Ramos (cell line): Measurements from ENCODE around the gene PALLD.

ENCODE experiments used
- in situ Hi-C: fragments of 300-500 bp; cut with MboI; formaldehyde crosslinking; loops from one replicate; pipeline ENCODE4 v1.14.3; 2022; ENCODE audit warnings: low sequenced_read_pairs; ENCODE audit not compliant: unreplicated experiment

PALLD gene

DNA sequence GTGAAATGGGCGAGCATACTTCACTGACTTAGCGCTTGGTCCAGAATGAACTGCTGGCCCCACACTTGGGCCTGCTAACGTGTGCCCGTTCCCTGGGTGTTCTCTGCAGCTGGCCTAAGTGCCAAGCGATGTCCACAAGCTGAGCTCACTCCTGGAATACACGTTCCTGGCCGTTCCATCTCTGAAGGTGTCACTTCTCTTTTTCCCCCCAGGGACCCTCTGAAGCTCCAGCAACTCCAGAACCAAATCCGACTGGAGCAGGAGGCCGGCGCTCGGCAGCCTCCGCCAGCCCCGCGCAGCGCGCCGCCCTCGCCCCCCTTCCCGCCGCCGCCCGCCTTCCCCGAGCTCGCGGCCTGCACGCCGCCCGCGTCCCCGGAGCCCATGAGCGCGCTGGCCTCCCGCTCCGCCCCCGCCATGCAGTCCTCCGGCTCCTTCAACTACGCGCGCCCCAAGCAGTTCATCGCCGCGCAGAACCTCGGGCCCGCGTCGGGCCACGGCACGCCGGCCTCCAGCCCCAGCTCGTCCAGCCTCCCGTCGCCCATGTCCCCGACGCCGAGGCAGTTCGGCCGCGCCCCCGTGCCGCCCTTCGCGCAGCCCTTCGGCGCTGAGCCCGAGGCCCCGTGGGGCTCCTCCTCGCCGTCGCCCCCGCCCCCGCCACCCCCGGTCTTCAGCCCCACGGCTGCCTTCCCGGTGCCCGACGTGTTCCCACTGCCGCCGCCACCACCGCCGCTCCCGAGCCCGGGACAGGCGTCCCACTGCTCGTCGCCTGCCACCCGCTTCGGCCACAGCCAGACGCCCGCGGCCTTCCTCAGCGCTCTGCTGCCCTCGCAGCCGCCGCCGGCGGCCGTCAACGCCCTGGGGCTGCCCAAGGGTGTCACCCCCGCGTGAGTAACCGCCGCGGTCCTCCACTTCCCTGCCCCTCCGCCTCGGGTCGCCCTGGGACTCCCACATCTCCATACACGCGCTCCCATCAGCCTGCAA lies 380.9 kb downstream of the PALLD start:
- in situ Hi-C loops, result no loop called here

DNA sequence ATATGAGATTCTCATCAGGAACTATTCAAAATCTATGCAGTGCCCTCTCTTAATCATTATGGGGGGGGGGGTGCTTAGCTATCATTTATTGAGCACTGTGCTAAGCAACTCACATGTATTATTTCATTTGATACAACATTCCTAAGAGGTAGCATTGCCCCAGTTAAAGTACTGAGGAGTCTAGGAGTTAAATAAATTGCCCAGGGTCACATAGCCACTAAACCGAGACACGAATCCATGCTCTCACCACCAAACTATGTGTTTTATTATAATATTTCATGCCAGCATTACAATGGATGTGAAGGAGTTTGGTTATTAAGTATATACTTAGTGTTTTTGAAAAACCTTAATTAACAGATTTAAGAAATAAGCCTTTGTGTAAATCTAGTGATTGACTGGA lies 381.8 kb downstream of the PALLD start:
- in situ Hi-C loops, result no loop called here

DNA sequence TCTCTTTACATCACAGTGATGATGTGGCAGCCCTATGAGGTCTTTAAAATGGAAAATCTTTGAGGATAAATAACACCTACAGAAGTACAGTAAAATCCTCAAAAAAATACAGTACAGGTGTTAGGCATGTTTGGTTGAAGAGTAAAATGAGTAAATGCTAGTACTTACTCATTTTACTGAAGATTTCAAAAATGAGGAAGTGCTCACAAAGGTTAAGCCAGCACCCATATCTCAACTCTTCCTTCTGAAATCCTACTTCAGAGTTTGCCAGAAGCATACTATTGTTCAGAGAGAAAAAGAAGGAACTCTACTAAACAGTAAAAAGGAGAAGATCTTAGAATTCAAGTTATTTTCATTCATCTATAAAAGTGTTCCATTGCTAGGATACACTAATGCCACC lies 382.3 kb downstream of the PALLD start:
- in situ Hi-C loops, result no loop called here

DNA sequence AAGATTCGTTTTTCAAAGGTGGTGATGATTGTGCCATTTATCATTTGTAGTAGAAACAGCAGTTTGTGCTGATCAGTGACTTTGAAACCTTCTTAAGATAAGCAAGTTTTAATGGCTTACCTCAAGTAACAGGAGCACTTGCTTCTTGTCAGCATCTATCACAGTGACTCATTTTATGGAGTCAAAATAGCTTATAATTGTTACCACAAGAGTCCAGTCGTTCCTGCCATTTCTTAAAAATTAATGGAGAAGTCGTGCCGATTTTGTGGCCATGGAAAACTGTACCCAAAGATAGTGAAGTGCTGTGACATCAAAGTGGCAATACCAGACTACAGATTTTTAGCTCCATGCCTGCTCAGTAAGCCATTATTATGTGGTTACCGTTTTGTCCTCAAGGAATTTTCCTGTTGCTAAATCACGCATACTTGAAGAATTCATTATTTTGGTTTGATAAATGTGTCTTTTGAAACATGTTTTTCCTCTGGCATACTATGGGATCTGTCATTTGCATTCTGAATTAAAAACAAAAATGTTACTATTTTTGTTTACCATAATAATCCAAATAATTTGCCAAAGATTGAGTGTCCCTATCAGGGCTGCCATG lies 383.3 kb downstream of the PALLD start:
- in situ Hi-C loops, result no loop called here

DNA sequence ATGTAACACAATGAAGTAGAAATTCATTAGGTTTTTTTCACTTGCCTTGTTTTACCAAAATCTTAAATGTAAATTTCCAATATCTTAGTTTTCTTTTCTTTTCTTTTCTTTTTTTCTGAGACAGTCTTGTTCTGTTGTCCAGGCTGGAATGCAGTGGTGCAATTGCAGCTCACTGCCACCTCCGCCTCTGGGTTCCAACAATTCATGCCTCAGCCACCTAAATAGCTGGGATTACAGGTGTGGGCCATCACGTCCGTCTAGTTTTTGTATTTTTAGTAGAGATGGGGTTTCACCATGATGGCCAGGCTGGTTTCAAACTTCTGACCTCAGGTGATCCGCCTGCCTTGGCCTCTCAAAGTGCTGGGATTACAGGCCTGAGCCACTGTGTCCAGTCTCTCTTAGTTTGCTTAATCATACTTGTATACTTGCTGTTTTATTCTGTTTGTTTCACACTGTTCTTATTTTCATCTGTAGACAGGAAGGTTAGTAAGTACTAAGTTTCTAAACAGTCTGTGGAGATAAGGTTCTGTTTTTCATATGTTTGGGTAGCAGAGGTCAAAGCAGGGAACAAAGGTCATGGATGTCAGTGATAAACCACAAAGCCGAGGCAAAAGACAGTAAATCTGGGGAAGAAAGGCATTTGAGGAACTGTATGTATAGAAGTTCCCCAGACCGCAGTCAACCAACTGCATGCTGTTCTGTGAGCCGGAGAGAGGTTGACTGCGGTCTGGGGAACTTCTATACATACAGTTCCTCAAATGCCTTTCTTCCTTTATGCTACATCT lies 384.2 kb downstream of the PALLD start:
- in situ Hi-C loops, result no loop called here

DNA sequence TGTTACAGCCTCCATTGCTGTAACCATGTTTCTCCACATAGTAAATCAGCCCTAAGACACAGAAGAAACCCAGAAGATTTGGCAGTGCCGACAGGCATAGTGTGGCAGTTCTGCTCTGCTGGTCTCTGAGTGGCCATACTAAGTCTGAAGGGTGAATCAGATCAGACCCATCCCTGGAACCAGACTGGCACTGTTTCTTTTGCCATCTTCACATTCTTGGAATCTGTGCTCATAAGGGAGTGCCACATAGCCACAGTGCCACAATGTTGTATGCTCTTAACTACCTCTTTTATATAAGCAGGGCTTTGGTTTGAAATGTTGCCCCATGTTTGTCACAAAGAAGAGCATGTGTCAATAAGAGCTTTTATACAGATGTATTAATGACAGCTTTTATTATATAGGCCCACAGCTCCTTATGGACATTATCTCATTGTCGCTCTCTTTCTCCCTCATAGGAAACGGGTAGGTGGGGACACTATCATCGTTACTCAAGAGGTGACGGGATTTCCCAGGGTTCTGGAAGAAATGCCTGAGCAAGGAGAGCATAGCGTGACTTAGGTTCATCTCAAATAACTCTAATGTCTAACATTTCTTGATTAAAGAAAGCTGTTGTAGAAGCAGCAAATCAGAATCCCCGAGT lies 385.0 kb downstream of the PALLD start:
- in situ Hi-C loops, result no loop called here

DNA sequence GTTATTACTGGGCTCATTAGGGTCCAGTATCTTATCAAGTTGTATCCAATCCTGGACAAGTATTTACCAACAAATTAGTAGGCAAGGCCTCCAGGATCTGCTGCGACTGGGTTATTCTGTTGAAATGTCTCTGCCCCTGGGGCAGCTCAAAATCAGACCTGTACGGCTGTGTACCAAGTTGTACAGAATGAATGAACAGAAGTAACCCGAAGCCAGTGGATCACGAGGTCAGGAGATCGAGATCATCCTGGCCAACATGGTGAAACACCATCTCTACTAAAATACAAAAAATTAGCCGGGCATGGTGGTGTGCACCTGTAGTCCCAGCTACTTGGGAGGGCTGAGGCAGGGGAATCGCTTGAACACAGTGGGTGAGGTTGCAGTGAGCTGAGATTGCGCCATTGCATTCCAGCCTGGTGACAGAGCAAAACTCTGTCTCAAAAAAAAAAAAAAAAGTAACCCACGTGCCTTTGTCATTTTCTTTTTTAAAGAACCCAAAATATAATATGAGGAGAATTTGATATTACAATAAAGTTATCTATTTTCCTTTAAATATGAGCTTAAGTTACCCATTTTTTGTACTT lies 385.9 kb downstream of the PALLD start:
- in situ Hi-C loops, result no loop called here

DNA sequence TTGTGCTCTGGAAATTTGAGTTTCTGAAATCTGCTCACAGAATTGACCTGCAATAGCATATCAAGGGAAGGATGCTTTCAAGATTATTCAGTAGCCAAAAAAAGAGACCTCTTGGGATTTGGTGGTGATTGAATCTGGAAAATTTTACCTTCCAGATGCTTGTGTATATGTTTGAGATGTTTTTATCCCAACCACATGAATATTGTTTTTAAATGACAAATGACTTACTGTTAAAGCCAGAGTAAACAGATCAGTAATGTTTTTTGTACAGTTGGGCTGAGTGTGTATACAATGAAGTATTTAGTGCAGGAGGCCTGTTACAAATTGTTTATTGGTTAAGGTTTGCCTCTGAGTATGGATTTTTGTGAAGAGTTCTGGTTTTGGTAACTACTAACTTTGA lies 386.7 kb downstream of the PALLD start:
- in situ Hi-C loops, result no loop called here

DNA sequence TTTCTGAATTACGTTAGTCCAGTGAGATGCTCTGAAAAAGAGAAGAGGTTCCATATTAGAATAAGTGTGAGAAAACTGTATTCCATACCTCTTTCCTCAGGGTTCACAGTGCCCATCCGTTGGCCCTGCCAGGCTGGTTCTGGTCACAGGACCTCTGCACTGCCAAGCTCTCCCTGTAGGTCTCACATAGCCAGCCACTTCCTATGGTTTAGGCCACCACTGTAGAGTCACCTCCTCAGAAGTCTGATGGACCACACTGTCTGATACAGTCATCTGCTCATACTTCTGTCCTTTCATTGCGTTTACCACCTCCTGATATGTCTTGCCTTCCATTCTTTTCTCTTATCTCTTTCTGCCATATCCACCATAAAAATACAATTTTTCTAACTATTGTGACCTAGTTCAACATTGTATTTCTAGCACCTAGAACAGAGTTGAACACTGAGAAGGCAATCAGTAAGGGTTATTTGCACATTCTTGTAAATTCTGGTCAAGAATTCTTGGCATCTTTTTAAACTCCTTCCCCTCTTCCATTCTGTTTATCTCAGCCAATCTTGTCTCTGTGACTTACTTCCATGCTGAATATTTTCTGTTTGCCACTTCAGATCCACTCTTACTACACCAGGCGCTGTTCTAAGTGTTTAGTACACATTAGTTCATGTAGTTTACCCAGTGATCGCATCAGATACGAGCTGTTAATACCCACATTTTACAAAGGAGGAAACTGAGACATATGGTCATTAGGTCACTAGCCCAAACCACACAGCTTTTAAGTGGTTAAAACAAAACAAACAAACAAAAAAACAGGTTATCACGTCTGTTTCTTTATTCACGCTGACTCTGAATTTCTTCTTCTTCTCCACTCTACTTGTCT lies 387.6 kb downstream of the PALLD start:
- in situ Hi-C loops, result no loop called here

DNA sequence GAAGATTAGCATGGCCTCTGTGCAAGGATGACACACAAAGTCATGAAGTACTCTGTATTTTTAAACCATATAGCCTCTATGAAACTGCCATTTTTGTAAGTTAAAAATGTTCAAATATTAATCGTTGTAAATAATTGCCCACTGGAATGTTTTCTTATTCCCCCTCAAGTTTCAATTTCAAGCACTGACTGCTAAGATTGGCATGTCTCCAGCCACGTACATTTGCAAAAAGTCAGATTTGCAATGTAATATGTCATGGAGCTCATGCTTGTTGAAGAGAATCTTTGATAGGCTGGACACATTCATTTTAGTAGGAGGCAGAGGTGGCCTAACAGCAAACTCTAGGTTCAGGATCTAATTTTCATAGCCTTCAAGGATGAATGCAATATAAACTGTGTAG lies 388.5 kb downstream of the PALLD start:
- in situ Hi-C loops, result no loop called here

DNA sequence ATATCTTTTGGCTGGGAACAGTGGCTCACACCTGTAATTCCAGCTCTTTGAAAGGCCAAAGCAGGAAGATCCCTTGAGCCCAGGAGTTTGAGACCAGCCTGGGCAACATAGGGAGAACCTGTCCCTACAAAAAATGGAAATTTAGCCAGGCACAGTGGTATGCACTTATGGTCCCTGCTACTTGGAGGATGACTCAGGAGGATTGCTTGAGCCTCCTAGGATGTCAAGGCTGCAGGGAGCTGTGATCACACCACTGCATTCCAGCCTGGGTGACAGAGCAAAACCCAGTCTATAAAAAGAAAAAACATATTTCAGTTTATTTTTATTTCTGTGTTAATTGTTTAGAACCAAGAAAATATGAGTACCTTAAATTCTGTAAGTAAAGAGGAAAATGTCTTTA lies 389.5 kb downstream of the PALLD start:
- in situ Hi-C loops, result no loop called here

DNA sequence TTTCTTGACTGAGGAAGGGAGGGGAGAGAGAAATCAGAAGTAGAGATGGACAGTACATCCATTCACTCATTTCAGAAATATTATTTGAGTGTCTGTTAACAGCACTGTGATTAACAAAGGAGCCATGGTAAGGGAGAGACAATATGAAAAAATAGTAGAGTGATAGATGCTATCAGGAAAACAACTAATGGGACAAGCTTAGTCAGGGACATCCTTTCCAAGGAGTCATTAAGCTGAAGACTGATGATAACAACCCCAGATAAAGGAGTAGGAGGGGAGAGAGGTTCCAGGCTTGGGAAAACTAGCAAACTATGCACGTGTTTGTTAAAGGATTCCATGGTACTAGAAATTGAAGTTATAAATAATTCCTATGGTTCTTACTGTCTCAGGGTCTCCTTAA lies 391.0 kb downstream of the PALLD start:
- in situ Hi-C loops, result no loop called here

DNA sequence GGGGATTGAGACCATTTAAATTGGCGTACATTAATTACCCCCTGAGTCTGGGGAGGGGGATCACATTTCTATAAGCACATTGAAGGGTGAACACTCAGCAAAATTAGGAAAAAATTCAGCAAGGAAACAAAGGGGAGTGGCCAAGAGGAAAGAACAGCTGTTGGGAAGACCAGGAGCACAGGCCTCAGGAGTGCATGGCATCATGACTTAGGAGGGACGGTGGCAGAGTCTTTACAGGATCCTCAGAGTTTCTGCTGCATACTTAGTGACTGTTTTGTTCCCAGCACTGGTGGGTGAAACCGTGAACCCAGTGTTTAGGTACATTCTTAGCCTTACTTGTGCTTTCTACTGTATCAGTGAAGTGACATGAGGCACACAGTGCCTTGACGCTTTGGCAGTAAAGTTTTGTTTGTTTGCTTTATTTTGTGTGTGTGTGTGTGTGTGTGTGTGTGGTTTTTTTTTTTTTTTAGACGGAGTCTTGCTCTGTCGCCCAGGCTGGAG lies 391.9 kb downstream of the PALLD start:
- in situ Hi-C loops, result no loop called here

DNA sequence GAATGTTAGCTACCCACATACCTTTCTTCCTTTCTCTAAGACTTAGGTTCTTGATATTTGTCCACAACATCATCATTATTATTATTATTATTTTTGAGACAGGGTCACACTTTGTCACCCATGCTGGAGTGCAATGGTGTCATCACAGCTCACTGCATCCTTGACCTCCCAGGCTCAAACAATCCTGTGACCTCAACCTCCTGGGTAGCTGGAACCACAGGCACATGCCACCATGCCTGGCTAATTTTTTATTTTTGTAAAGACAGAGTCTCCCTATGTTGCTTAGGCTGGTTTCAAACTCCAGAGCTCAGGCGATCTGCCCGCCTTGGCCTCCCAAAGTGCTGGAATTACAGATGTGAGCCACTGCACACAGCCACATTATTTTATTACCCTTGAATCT lies 394.2 kb downstream of the PALLD start:
- in situ Hi-C loops, result no loop called here

DNA sequence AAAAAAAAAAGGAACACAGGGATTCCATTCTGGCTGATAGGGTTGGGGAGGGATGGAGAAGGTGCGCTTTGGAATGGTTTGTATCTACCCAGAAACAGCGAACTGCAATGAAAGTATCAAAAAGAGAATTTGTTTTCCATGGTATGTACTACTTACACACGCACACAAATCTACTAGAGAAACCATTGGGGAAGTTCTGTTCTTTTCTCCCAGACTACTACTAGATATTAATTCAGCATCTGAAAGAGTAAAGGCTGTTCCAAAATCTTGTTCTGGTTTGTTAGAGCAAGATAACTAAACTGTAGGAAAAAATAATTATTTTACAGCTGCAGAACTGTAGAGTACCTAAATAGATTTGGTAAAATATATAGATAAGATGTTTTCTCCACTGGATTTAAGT lies 394.8 kb downstream of the PALLD start:
- in situ Hi-C loops, result no loop called here

DNA sequence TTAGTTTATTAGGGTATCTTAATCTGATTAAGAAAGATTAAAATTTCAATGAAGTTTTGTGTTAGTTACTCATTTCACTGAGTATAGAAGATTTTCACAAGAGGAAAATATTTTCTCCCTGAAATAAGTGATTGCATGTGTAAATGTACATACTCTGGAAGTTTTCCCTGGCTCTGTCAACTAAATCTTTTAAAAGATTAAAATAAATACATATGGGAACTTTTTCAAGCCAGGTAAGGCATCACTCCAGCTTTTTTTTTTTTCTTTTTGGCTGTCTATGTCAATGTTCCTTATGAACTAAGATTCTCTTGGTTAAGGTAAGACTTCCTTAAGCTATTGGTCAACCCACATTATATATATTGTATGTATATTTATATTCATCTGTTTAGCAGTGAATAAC lies 395.6 kb downstream of the PALLD start:
- in situ Hi-C loops, result no loop called here

DNA sequence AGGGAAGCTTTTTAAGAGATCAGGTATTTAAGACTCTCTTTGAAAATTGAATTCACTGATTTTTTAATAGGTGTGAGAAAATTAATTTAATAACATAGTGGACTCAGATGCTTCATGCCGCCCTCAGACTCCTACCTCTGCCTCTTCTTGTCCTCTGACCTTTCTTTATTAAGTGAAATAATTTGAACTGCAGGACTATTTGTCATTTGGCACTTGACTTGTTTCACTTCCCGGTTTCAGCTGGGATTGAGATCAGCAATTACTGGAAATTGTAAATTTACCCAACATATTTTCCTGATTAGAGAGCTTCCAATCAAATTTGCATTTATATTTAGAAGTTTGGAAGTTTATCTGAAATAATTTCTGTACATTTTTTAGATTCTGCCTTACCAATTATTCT lies 396.4 kb downstream of the PALLD start:
- in situ Hi-C loops, result no loop called here

DNA sequence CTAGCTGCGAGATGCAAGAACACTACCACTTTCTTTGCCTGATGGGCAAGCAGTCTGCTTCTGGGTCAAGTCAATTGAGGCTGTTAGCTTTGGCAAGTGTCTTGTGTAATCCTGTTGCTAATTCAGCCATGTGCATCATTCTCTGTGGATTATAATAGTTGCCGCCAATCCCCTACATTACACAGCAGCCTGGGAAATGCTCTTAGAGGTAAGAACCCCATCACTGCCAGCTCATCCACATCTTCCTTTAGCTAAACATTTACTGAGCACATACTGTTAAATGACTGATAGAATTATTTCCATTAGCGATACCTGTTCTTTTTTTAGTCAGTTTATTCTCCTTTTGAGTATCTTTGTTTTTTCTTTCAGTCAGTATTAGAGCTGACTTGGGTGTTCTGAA lies 397.0 kb downstream of the PALLD start:
- in situ Hi-C loops, result no loop called here

DNA sequence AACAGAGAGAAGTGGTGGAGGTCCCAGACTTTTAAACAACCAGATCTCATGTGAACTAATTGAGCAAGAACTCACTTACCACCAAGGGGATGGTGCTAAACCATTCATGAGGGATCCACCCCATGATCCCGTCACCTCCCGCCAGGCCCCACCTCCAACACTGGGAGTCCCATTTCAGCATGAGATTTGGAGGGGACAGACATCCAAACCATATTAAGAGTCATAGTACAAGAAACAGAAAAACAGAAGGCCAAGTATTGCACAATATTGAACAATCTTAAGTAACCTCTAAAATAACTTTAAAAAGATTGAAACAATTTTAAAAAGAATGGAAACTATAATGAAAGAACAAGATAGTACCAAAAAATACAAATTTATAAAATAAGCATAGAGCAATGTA lies 403.2 kb downstream of the PALLD start:
- in situ Hi-C loops, result no loop called here
